NCI-H187 treated with DMSO at 0.1 percent for 48 hours (cell line): Measurements from ENCODE around the gene ALDH16A1.

Experiments used
- DNase-seq: peaks from one replicate; lab custom pipeline; 2025; lab: John Stamatoyannopoulos, UW

Gene ALDH16A1

GRCh38 chr19:49453013-49453756 is at the start of gene ALDH16A1:
Gene ALDH16A1, plus strand, starts transcription at chr19:49453225. Its CDS starts 107 bp downstream, at chr19:49453332.
- peak; percentile 94 for DNase-seq

GRCh38 chr19:49403404-49404187 is 49.4 kb upstream of the ALDH16A1 start:
- peak; percentile 99 for DNase-seq

- no peak for DNase-seq
These were observed 45.9 kb upstream of the ALDH16A1 start for GRCh38 chr19:49407079-49407478.

- no peak for DNase-seq
These were observed 45.5 kb upstream of the ALDH16A1 start for GRCh38 chr19:49407482-49408015.

- DNase-seq, result no peak
These were observed 44.1 kb upstream of the ALDH16A1 start for GRCh38 chr19:49408816-49409440.

- no peak for DNase-seq
These were observed 43.5 kb upstream of the ALDH16A1 start for GRCh38 chr19:49409441-49410029.

GRCh38 chr19:49411681-49412326 is 41.2 kb upstream of the ALDH16A1 start:
- no peak for DNase-seq

GRCh38 chr19:49413348-49413747 is 39.7 kb upstream of the ALDH16A1 start:
- DNase-seq, result no peak

- DNase-seq, result no peak
These were observed 38.8 kb upstream of the ALDH16A1 start for GRCh38 chr19:49414256-49414655.

GRCh38 chr19:49415102-49415809 is 37.8 kb upstream of the ALDH16A1 start:
- no peak for DNase-seq

- no peak for DNase-seq
These were observed 37.2 kb upstream of the ALDH16A1 start for GRCh38 chr19:49415810-49416200.

- DNase-seq, result no peak
These were observed 35.9 kb upstream of the ALDH16A1 start for GRCh38 chr19:49417088-49417487.

- no peak for DNase-seq
These were observed 34.5 kb upstream of the ALDH16A1 start for GRCh38 chr19:49418511-49418910.

GRCh38 chr19:49419173-49419572 is 33.9 kb upstream of the ALDH16A1 start:
- no peak for DNase-seq

GRCh38 chr19:49420227-49420626 is 32.8 kb upstream of the ALDH16A1 start:
- no peak for DNase-seq

GRCh38 chr19:49421039-49421877 is 31.8 kb upstream of the ALDH16A1 start:
- no peak for DNase-seq

GRCh38 chr19:49421878-49422202 is 31.2 kb upstream of the ALDH16A1 start:
- no peak for DNase-seq

GRCh38 chr19:49422407-49423070 is 30.5 kb upstream of the ALDH16A1 start:
- no peak for DNase-seq

GRCh38 chr19:49423071-49423984 is 29.7 kb upstream of the ALDH16A1 start, which contains the start of gene PTH2:
Gene PTH2, minus strand, starts transcription at chr19:49423441. Its CDS starts 102 bp downstream, at chr19:49423339.
- DNase-seq, result no peak
